Fibroblast of the aortic adventitia (primary cell): ENCODE data around the gene HCFC1R1. TPM values are rescaled to one million over a fixed set of nuclear protein-coding genes. Genes with fewer than 3 reads are reported as not detected.

Experiments used
- DNase-seq: peaks from one replicate; pipeline ENCODE4 v3.0.0-alpha.2; 2010; ENCODE audit warnings: low read depth
- H3K4me3 ChIP-seq: 2 replicates; pipeline ENCODE4 v1.5.1; 2011; ENCODE audit warnings: low read depth, mild to moderate bottlenecking, control low read depth, low read length, moderate library complexity
- CTCF ChIP-seq: IDR thresholded peaks from 2 replicates; pipeline ENCODE4 v1.5.1; 2011; ENCODE audit warnings: mild to moderate bottlenecking, low read length, control low read depth, inconsistent platforms; ENCODE audit not compliant: insufficient read depth
- total RNA-seq: library from RNA; depleted of rRNA; stranded (reverse); fragments of >200 nt; gene quantifications from 2 replicates; pipeline ENCODE4 v1.2.3, GENCODE V29; 2012; ENCODE audit warnings: low replicate concordance

Gene HCFC1R1
- total RNA-seq, 1 donor = 45.6 TPM

- H3K4me3 ChIP-seq = no peak overlapping the region
- TF ChIP-seq CTCF = no peak
- DNase-seq = no peak
These were observed 15.1 kb downstream of the HCFC1R1 start for GRCh38 chr16:3008690-3009037.

- no peak for TF ChIP-seq CTCF
- H3K4me3 ChIP-seq = no peak overlapping the region
- no peak for DNase-seq
These were observed 15.6 kb downstream of the HCFC1R1 start for GRCh38 chr16:3007957-3008689.

- H3K4me3 ChIP-seq = no peak overlapping the region
- no peak for TF ChIP-seq CTCF
- DNase-seq = no peak
These were observed 16.4 kb downstream of the HCFC1R1 start for GRCh38 chr16:3007059-3007956.

GRCh38 chr16:3004781-3005284 lies 18.9 kb downstream of the HCFC1R1 start:
- H3K4me3 ChIP-seq = no peak overlapping the region
- no peak for TF ChIP-seq CTCF
- DNase-seq = no peak

GRCh38 chr16:3004319-3004718 lies 19.4 kb downstream of the HCFC1R1 start:
- DNase-seq = no peak
- no peak for TF ChIP-seq CTCF
- H3K4me3 ChIP-seq = no peak overlapping the region

- TF ChIP-seq CTCF = peak; percentile 25
- H3K4me3 ChIP-seq = no peak overlapping the region
- DNase-seq = peak; percentile 98
These were observed 20.0 kb downstream of the HCFC1R1 start for GRCh38 chr16:3003582-3004270.
